T-cell (primary cell): ENCODE results near the gene ENPP1. TPM values are rescaled to one million over a fixed set of nuclear protein-coding genes. Genes with fewer than 3 reads are reported as not detected.
"Not testable (repeated sequence)": the region's sequence is repeated elsewhere in the genome, so short reads cannot be mapped to it uniquely, and the experiment has no call there.

Experiments
- ATAC-seq, 4 experiments: fragments of 200-7000 bp in 3 of 4; fragments of 150-1000 bp in 1 of 4; cut with Tn5 transposase; replicated peaks in 1 of 4; 1 replicate in 3 of 4; 2 replicates in 1 of 4; pipeline ENCODE4 v1.10.0; 2021; ENCODE audit warnings: moderate library complexity in 3 of 4, mild to moderate bottlenecking in 2 of 4, moderate number of reproducible peaks in 1 of 4
- CTCF ChIA-PET, 2 donors: fragments of 300-600 bp; sonication (Branson Sonifier 250); formaldehyde crosslinking; loops; one replicate each; lab custom pipeline; 2022; ENCODE audit warnings: antibody characterized with exemption in 2 of 2; lab: Charles Lee
- POLR2A ChIA-PET, 2 donors: fragments of 300-600 bp; sonication (Branson Sonifier 250); formaldehyde crosslinking; loops; one replicate each; lab custom pipeline; 2022; ENCODE audit warnings: antibody characterized with exemption in 2 of 2; lab: Charles Lee
- DNase-seq, 35 experiments: peaks; one replicate each; pipeline versions ENCODE4 v3.0.0 to v3.0.0-alpha.2; 2013 to 2023
- H3K27ac ChIP-seq: one replicate; pipeline ENCODE4 v1.5.1; 2013; ENCODE audit warnings: low read length
- H3K27me3 ChIP-seq, 2 experiments: replicated peaks in 1 of 2; 1 replicate in 1 of 2; 2 replicates in 1 of 2; pipeline versions ENCODE4 v1.6.1 to v1.7.0; 2013; ENCODE audit warnings: low read length in 1 of 2, mixed read lengths in 1 of 2; ENCODE audit not compliant: control insufficient read depth in 2 of 2, insufficient read depth in 2 of 2; ENCODE audit errors: extremely low read depth in 1 of 2
- H3K36me3 ChIP-seq, 2 donors: 1 replicate in 1 of 2; 2 replicates in 1 of 2; pipeline versions ENCODE4 v1.6.1 to v1.7.0; 2013; ENCODE audit warnings: low read length in 1 of 2; ENCODE audit not compliant: control insufficient read depth in 2 of 2, insufficient read depth in 1 of 2; ENCODE audit errors: extremely low read depth in 1 of 2
- H3K4me1 ChIP-seq, 2 experiments: 1 replicate in 1 of 2; 2 replicates in 1 of 2; pipeline versions ENCODE4 v1.6.1 to v1.7.0; 2013; ENCODE audit warnings: low read length in 2 of 2, mixed read lengths in 1 of 2; ENCODE audit not compliant: insufficient read depth in 2 of 2, control insufficient read depth in 1 of 2; ENCODE audit errors: extremely low read depth in 1 of 2
- H3K4me3 ChIP-seq, 2 donors: 1 replicate in 1 of 2; 2 replicates in 1 of 2; pipeline versions ENCODE4 v1.5.1 to v1.7.0; 2013; ENCODE audit warnings: mild to moderate bottlenecking in 2 of 2, low read length in 1 of 2, moderate library complexity in 1 of 2; ENCODE audit not compliant: control insufficient read depth in 1 of 2; ENCODE audit errors: extremely low read depth in 1 of 2
- H3K9me3 ChIP-seq: 2 replicates; pipeline ENCODE4 v1.7.0; 2013
- H3K27ac Mint-ChIP-seq, 2 donors: one replicate each; pipeline ENCODE4 v1.8.0; 2020 to 2021; ENCODE audit warnings: mild to moderate bottlenecking in 2 of 2, mixed read lengths in 2 of 2
- H3K27me3 Mint-ChIP-seq, 2 donors: one replicate each; pipeline ENCODE4 v1.8.0; 2021 to 2022; ENCODE audit warnings: mixed read lengths in 2 of 2
- H3K36me3 Mint-ChIP-seq: one replicate; pipeline ENCODE4 v1.8.0; 2021; ENCODE audit warnings: mixed read lengths
- H3K4me1 Mint-ChIP-seq, 3 donors: one replicate each; pipeline ENCODE4 v1.8.0; 2020 to 2022; ENCODE audit warnings: mixed read lengths in 3 of 3, mild to moderate bottlenecking in 1 of 3
- H3K4me3 Mint-ChIP-seq, 3 donors: one replicate each; pipeline ENCODE4 v1.8.0; 2020 to 2022; ENCODE audit warnings: mild to moderate bottlenecking in 3 of 3, mixed read lengths in 3 of 3, moderate library complexity in 3 of 3
- H3K9me3 Mint-ChIP-seq, 3 donors: one replicate each; pipeline ENCODE4 v1.8.0; 2020 to 2022; ENCODE audit warnings: mixed read lengths in 3 of 3
- WGBS: methylation state at CpG from one replicate; pipeline ENCODE4 v1.1.5; 2013; ENCODE audit warnings: missing lambda C conversion rate; ENCODE audit not compliant: insufficient coverage; 5-methylcytosine and 5-hydroxymethylcytosine counted together
- total RNA-seq, 35 experiments: library from RNA in 6 of 35; stranded (reverse) in 6 of 35; fragments of 120-200 nt in 1 of 35; gene quantifications; one replicate each; pipeline versions ENCODE4 v1.2.1 to v1.2.4 and lab custom pipeline; 2013 to 2026

ENPP1 gene
- total RNA-seq, 5 donors from 2014 or later (not counting 1 experiment from before 2014, with no cell fraction given): 0.15 to 0.47 (median 0.35) TPM

- ATAC-seq, H3K36me3 Mint-ChIP-seq, H3K9me3 ChIP-seq, DNase-seq, H3K4me1 ChIP-seq, POLR2A ChIA-PET, H3K36me3 ChIP-seq, H3K27ac Mint-ChIP-seq, H3K4me3 ChIP-seq, H3K9me3 Mint-ChIP-seq, H3K27ac ChIP-seq, H3K4me3 Mint-ChIP-seq, CTCF ChIA-PET: not testable (repeated sequence)
- peaks cover 12 to 26% (median 16%) of the 10 kb centered on the region in 3 donors for H3K4me1 Mint-ChIP-seq
- peaks cover 32 to 41% of the 10 kb centered on the region in 2 donors for H3K27me3 Mint-ChIP-seq
- no CpG with 5 or more reads among the region's 3 CpGs for WGBS
- H3K27me3 ChIP-seq: peaks cover 10 to 13% of the 10 kb centered on the region in 2 experiments
Observed at GRCh38 chr6:131908787-131909186, 101.0 kb downstream of the ENPP1 start.

- no peaks in the 10 kb centered on the region for H3K9me3 Mint-ChIP-seq
- ChIA-PET CTCF (interaction anchor here (0.6 to 1.4 kb wide), 11 partner anchors 9 to 1024 kb away, joined by 3 to 6 read pairs (median 4); no protein-coding TSS in a partner anchor), POLR2A (no interaction called here)
- ATAC-seq (peak; percentile 84 to 94 (median 91)), DNase-seq (peak; percentile 8 to 78 (median 53))
- no peaks in the 10 kb centered on the region for H3K36me3 Mint-ChIP-seq
- WGBS: no CpG with 5 or more reads among the region's 4 CpGs
- no peaks in the 10 kb centered on the region for H3K4me1 ChIP-seq
- H3K27me3 ChIP-seq: peaks cover 10 to 13% of the 10 kb centered on the region in 2 experiments
- no peaks in the 10 kb centered on the region for H3K9me3 ChIP-seq
- no peak overlapping the region for H3K27ac Mint-ChIP-seq
- H3K4me1 Mint-ChIP-seq: peaks cover 12 to 26% (median 16%) of the 10 kb centered on the region in 3 donors
- H3K36me3 ChIP-seq: no peaks in the 10 kb centered on the region
- H3K27ac ChIP-seq: no peak overlapping the region
- H3K27me3 Mint-ChIP-seq: peaks cover 32 to 38% of the 10 kb centered on the region in 2 donors
- no peak overlapping the region for H3K4me3 ChIP-seq
- H3K4me3 Mint-ChIP-seq: no peak overlapping the region
Observed at GRCh38 chr6:131909408-131910218, 101.8 kb downstream of the ENPP1 start.

- CTCF ChIA-PET: interaction anchor here (0.6 to 1.4 kb wide), 12 partner anchors 8 to 1025 kb away, joined by 3 to 6 read pairs (median 4); no protein-coding TSS in a partner anchor
Observed at GRCh38 chr6:131910219-131910589, 102.4 kb downstream of the ENPP1 start.

DNA sequence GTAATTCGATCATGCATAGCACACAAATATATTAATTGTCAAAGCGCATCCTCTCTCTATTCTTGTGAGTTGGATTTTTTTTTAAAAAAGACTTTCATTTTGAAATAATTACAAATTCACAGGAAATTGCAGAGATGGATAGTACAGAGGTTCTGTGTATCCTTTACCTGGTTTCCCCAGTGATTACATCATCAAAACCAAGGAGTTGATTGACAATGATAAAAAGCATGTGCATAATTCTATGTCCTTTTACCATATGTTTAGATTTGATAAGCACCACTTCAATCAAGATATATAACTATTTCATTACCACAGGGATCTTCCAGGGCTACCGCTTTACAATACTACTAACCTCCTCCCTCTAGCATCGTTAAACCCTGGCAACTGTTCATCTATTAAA, 103.1 kb downstream of the ENPP1 start:
- Mint-ChIP-seq H3K36me3 (no peaks in the 10 kb centered on the region), H3K9me3 (no peaks in the 10 kb centered on the region), H3K27me3 (peaks cover 38 to 49% of the 10 kb centered on the region in 2 donors), H3K4me1 (peaks cover 12 to 26% (median 22%) of the 10 kb centered on the region in 3 donors), H3K27ac (no peak overlapping the region), H3K4me3 (no peak overlapping the region)
- ChIA-PET CTCF (interaction anchor here in 1 of 2 donors (0.6 to 1.4 kb wide), 3 partner anchors 242 to 1026 kb away, joined by 3 to 6 read pairs (median 4); no protein-coding TSS in a partner anchor), POLR2A (no interaction called here)
- H3K4me3 ChIP-seq: no peak overlapping the region
- H3K27ac ChIP-seq: no peak overlapping the region
- no peak for ATAC-seq
- peaks cover 10 to 15% of the 10 kb centered on the region in 2 experiments for H3K27me3 ChIP-seq
- no peaks in the 10 kb centered on the region for H3K4me1 ChIP-seq
- no CpG with 5 or more reads among the region's 4 CpGs for WGBS
- DNase-seq: no peak
- no peaks in the 10 kb centered on the region for H3K36me3 ChIP-seq
- H3K9me3 ChIP-seq: no peaks in the 10 kb centered on the region

More at GRCh38 chr6:131910219-131910589, 102.4 kb downstream of the ENPP1 start:
- no peaks in the 10 kb centered on the region for H3K36me3 ChIP-seq
- Mint-ChIP-seq H3K36me3 (no peaks in the 10 kb centered on the region), H3K27me3 (peaks cover 32 to 44% of the 10 kb centered on the region in 2 donors), H3K27ac (no peak overlapping the region), H3K4me3 (no peak overlapping the region), H3K9me3 (no peaks in the 10 kb centered on the region), H3K4me1 (peaks cover 12 to 26% (median 18%) of the 10 kb centered on the region in 3 donors)
- no CpG with 5 or more reads among the region's 1 CpG for WGBS
- ATAC-seq (no peak), DNase-seq (no peak)
- H3K4me1 ChIP-seq: no peaks in the 10 kb centered on the region
- peaks cover 10 to 14% of the 10 kb centered on the region in 2 experiments for H3K27me3 ChIP-seq
- H3K9me3 ChIP-seq: no peaks in the 10 kb centered on the region
- H3K27ac ChIP-seq: no peak overlapping the region
- H3K4me3 ChIP-seq: no peak overlapping the region
- POLR2A ChIA-PET: no interaction called here

- no peaks in the 10 kb centered on the region for H3K36me3 ChIP-seq
- Mint-ChIP-seq H3K9me3 (no peaks in the 10 kb centered on the region), H3K4me3 (no peak overlapping the region), H3K27me3 (peaks cover 45 to 56% of the 10 kb centered on the region in 2 donors), H3K27ac (no peak overlapping the region), H3K4me1 (peaks cover 13 to 26% (median 22%) of the 10 kb centered on the region in 3 donors), H3K36me3 (no peaks in the 10 kb centered on the region)
- no peaks in the 10 kb centered on the region for H3K9me3 ChIP-seq
- DNase-seq: no peak
- WGBS: no CpG with 5 or more reads among the region's 3 CpGs
- ChIA-PET POLR2A (no interaction called here), CTCF (interaction anchor here (0.7 to 1.1 kb wide), 5 partner anchors 12 to 1030 kb away, joined by 3 to 7 read pairs (median 3); no protein-coding TSS in a partner anchor)
- H3K4me1 ChIP-seq: no peaks in the 10 kb centered on the region
- H3K4me3 ChIP-seq: no peak overlapping the region
- no peak overlapping the region for H3K27ac ChIP-seq
- no peak for ATAC-seq
- H3K27me3 ChIP-seq: peaks cover 10 to 15% of the 10 kb centered on the region in 2 experiments
Observed at GRCh38 chr6:131911951-131912350, 104.1 kb downstream of the ENPP1 start.

DNA sequence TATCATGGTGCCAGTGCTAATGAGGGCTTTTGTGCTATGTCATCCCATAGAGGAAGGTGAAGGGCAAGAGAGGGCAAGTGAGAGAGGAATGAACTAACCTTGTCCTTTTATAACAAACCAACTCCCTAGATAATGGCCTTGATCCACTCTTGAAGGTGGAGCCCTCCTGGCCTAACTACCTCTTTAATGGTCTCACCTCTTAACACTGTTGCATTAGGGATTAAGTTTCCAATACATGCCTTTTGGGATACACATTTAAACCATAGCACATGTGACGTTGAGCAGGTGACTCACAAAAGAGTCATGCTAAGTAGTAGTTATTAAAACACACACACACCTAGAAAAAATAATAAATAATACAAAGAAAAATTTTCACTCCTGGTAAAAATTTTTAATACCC, 106.4 kb downstream of the ENPP1 start:
- H3K4me3 ChIP-seq: no peak overlapping the region
- no peaks in the 10 kb centered on the region for H3K36me3 ChIP-seq
- ChIA-PET CTCF (interaction anchor here in 1 of 2 donors (0.6 to 1.6 kb wide), 4 partner anchors 15 to 1029 kb away, joined by 3 to 4 read pairs (median 3); no protein-coding TSS in a partner anchor), POLR2A (interaction anchor here in 1 of 2 donors (0.6 kb wide), 1 partner anchor 160 kb away, joined by 4 read pairs; no protein-coding TSS in a partner anchor)
- DNase-seq (no peak), ATAC-seq (no peak)
- H3K27ac ChIP-seq: no peak overlapping the region
- H3K36me3 Mint-ChIP-seq: no peaks in the 10 kb centered on the region
- no peak overlapping the region for H3K27ac Mint-ChIP-seq
- H3K27me3 Mint-ChIP-seq: peaks cover 54 to 62% of the 10 kb centered on the region in 2 donors
- H3K4me1 ChIP-seq: no peaks in the 10 kb centered on the region
- H3K9me3 ChIP-seq: no peaks in the 10 kb centered on the region
- WGBS: no CpG with 5 or more reads among the region's 1 CpG
- no peak overlapping the region for H3K4me3 Mint-ChIP-seq
- peaks cover 17 to 34% (median 27%) of the 10 kb centered on the region in 3 donors for H3K4me1 Mint-ChIP-seq
- H3K27me3 ChIP-seq: peaks cover 13 to 18% of the 10 kb centered on the region in 2 experiments
- no peaks in the 10 kb centered on the region for H3K9me3 Mint-ChIP-seq
